BLaER1 (cell line): ENCODE results near the gene NFIX.

Source experiments
- H3K27ac ChIP-seq: shearing (Covaris generic); formaldehyde crosslinking; 2 replicates; pipeline ENCODE4 v1.8.1; 2022
- H3K27me3 ChIP-seq: shearing (Covaris generic); formaldehyde crosslinking; 2 replicates; pipeline ENCODE4 v1.8.1; 2022
- H3K36me3 ChIP-seq: shearing (Covaris generic); formaldehyde crosslinking; 2 replicates; pipeline ENCODE4 v1.8.1; 2022
- H3K4me1 ChIP-seq: shearing (Covaris generic); formaldehyde crosslinking; 2 replicates; pipeline ENCODE4 v1.8.1; 2022
- H3K4me2 ChIP-seq: shearing (Covaris generic); formaldehyde crosslinking; 2 replicates; pipeline ENCODE4 v1.8.1; 2022
- H3K4me3 ChIP-seq: shearing (Covaris generic); formaldehyde crosslinking; 2 replicates; pipeline ENCODE4 v1.8.1; 2022
- H3K9ac ChIP-seq: shearing (Covaris generic); formaldehyde crosslinking; 2 replicates; pipeline ENCODE4 v1.8.1; 2022
- H3K9me3 ChIP-seq: shearing (Covaris generic); formaldehyde crosslinking; 2 replicates; pipeline ENCODE4 v1.8.1; 2022
- H4K20me1 ChIP-seq: shearing (Covaris generic); formaldehyde crosslinking; 2 replicates; pipeline ENCODE4 v1.8.1; 2022
- Cebpa-rat ChIP-seq: shearing (Covaris generic); IDR thresholded peaks from 2 replicates; pipeline ENCODE4 v1.8.1; 2022

The NFIX gene

GRCh38 chr19:12990431-12990830 lies 4.8 kb upstream of the NFIX start:
- Histone ChIP-seq H4K20me1 (no peaks in the 10 kb centered on the region), H3K27me3 (no peaks in the 10 kb centered on the region), H3K4me3 (no peak overlapping the region), H3K27ac (no peak overlapping the region), H3K4me1 (peaks cover 64% of the 10 kb centered on the region), H3K4me2 (no peak overlapping the region), H3K9ac (no peak overlapping the region), H3K9me3 (peaks cover 3% of the 10 kb centered on the region; the same call in 1 of the 2 replicates), H3K36me3 (no peaks in the 10 kb centered on the region)
- no peak for TF ChIP-seq Cebpa-rat

- H3K4me2 ChIP-seq = peak overlapping the region; percentile 30
- H3K27me3 ChIP-seq = peaks cover 2% of the 10 kb centered on the region; the same call in 1 of the 2 replicates
- H3K4me1 ChIP-seq = peaks cover 59% of the 10 kb centered on the region
Measured at GRCh38 chr19:12990853-12991252, 4.4 kb upstream of the NFIX start.

DNA sequence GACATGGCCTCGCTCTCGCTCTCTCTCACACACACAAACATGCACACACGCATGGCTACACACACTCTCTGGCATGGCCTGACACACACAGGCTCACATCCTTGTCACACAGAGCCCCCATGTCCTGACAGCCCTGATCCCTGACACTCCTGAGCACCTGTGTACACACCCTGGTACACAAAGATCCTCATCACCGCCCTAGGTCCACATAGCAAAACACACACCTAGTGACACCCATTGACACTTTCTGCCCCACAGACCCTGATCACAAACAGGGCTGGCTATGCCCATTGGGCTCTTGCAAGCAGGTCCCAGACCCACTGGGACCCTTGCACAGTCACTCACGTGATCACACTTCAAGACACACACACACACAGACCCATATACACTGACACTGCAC lies 4.0 kb upstream of the NFIX start:
- H4K20me1 ChIP-seq = no peaks in the 10 kb centered on the region
- H3K36me3 ChIP-seq = no peaks in the 10 kb centered on the region
- H3K4me1 ChIP-seq = peaks cover 55% of the 10 kb centered on the region
- H3K9ac ChIP-seq = no peak overlapping the region
- H3K4me2 ChIP-seq = peak overlapping the region; percentile 30
- H3K27me3 ChIP-seq = peaks cover 5% of the 10 kb centered on the region; the same call in 1 of the 2 replicates
- peaks cover 3% of the 10 kb centered on the region; the same call in 1 of the 2 replicates for H3K9me3 ChIP-seq
- no peak overlapping the region for H3K27ac ChIP-seq
- H3K4me3 ChIP-seq = no peak overlapping the region
- TF ChIP-seq Cebpa-rat = no peak

More at GRCh38 chr19:12990853-12991252, 4.4 kb upstream of the NFIX start:
- Histone ChIP-seq H3K27ac (no peak overlapping the region), H4K20me1 (no peaks in the 10 kb centered on the region), H3K9ac (no peak overlapping the region), H3K36me3 (no peaks in the 10 kb centered on the region), H3K4me3 (no peak overlapping the region), H3K9me3 (peaks cover 3% of the 10 kb centered on the region; the same call in 1 of the 2 replicates)
- no peak for TF ChIP-seq Cebpa-rat

GRCh38 chr19:12992729-12993128 lies 2.5 kb upstream of the NFIX start:
- peaks cover 5% of the 10 kb centered on the region; the same call in 1 of the 2 replicates for H3K27me3 ChIP-seq
- no peak overlapping the region for H3K9ac ChIP-seq
- TF ChIP-seq Cebpa-rat = no peak
- H3K4me3 ChIP-seq = no peak overlapping the region
- no peaks in the 10 kb centered on the region for H3K36me3 ChIP-seq
- H3K4me2 ChIP-seq = no peak overlapping the region
- peaks cover 13% of the 10 kb centered on the region for H4K20me1 ChIP-seq
- peaks cover 3% of the 10 kb centered on the region; the same call in 1 of the 2 replicates for H3K9me3 ChIP-seq
- no peak overlapping the region for H3K27ac ChIP-seq
- peaks cover 55% of the 10 kb centered on the region for H3K4me1 ChIP-seq

GRCh38 chr19:12993562-12993961 lies 1.7 kb upstream of the NFIX start:
- peaks cover 22% of the 10 kb centered on the region for H4K20me1 ChIP-seq
- peaks cover 2% of the 10 kb centered on the region for H3K36me3 ChIP-seq
- H3K4me2 ChIP-seq = no peak overlapping the region
- H3K27me3 ChIP-seq = peaks cover 5% of the 10 kb centered on the region; the same call in 1 of the 2 replicates
- no peak overlapping the region for H3K4me3 ChIP-seq
- no peak overlapping the region for H3K27ac ChIP-seq
- H3K9ac ChIP-seq = no peak overlapping the region
- H3K9me3 ChIP-seq = peaks cover 3% of the 10 kb centered on the region; the same call in 1 of the 2 replicates
- H3K4me1 ChIP-seq = peaks cover 50% of the 10 kb centered on the region
- no peak for TF ChIP-seq Cebpa-rat

GRCh38 chr19:12995596-12996405 lies 526 bp downstream of the NFIX start:
- Histone ChIP-seq H3K4me2 (peak overlapping the region; percentile 84), H3K36me3 (peaks cover 14% of the 10 kb centered on the region), H3K9ac (peak overlapping the region; percentile 88), H3K4me1 (peaks cover 51% of the 10 kb centered on the region), H3K4me3 (peak overlapping the region; percentile 90), H3K9me3 (no peaks in the 10 kb centered on the region), H3K27ac (peak overlapping the region; percentile 90), H3K27me3 (peaks cover 5% of the 10 kb centered on the region; the same call in 1 of the 2 replicates), H4K20me1 (peaks cover 41% of the 10 kb centered on the region)
- TF ChIP-seq Cebpa-rat = no peak

DNA sequence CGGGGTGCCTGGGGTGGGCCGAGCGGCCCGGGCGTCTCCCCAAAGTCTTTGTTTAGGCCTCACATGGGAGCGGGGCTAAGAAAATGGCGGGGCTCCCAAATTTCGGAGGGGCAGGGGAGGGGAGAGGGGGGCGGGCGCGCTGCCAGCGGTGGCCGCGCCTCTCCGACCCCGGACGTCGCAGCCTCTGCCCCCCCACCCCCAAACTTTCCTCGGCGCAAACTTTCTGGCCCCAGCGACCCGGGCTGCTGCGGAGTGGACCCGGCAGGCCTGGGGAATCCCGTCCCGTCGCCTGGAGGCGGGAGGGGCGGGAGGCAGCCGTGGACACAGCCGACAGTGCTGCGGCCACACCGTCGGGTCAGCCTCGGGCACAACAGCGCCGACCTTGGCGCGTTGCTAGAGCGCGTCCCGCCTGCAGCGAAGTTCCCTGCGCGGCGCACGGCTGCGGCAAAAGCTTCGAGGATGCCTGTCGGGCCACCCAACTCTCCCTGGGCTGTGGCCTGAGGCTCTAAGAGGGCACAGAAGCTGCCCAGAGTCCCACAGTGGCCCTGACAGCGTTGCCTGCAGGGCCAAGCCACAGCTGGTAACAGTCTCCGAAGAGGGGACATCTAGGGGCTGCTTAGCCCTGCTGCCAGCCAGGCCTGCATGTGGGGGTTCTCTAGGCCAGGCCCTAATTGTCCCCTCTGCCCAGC lies 1.3 kb downstream of the NFIX start:
- Histone ChIP-seq H3K36me3 (peaks cover 14% of the 10 kb centered on the region), H3K4me2 (peak overlapping the region; percentile 84), H3K4me1 (peaks cover 53% of the 10 kb centered on the region), H3K27ac (peak overlapping the region; percentile 90), H4K20me1 (peaks cover 49% of the 10 kb centered on the region), H3K27me3 (peaks cover 5% of the 10 kb centered on the region; the same call in 1 of the 2 replicates), H3K9me3 (no peaks in the 10 kb centered on the region), H3K4me3 (peak overlapping the region; percentile 90), H3K9ac (peak overlapping the region; percentile 88)
- no peak for TF ChIP-seq Cebpa-rat

GRCh38 chr19:12997179-12997966 lies 2.1 kb downstream of the NFIX start:
- Histone ChIP-seq H3K36me3 (peaks cover 14% of the 10 kb centered on the region), H3K4me2 (peak overlapping the region; percentile 84), H3K9ac (peak overlapping the region; percentile 88; the same call in 1 of the 2 replicates), H3K4me3 (peak overlapping the region; percentile 90), H3K27ac (no peak overlapping the region), H3K9me3 (no peaks in the 10 kb centered on the region), H3K4me1 (peaks cover 53% of the 10 kb centered on the region), H4K20me1 (peaks cover 55% of the 10 kb centered on the region), H3K27me3 (peaks cover 5% of the 10 kb centered on the region; the same call in 1 of the 2 replicates)
- no peak for TF ChIP-seq Cebpa-rat
